WTC11 (cell line): ENCODE measurements around the gene EMILIN3. TPM values are rescaled to one million over a fixed set of nuclear protein-coding genes. Genes with fewer than 3 reads are reported as not detected.

Source experiments
- ATAC-seq: fragments of 200-7000 bp; cut with Tn5 transposase; 2 replicates; pipeline ENCODE4 v1.10.0; 2021; ENCODE audit warnings: mild to moderate bottlenecking, moderate library complexity
- CTCF ChIA-PET: fragments of 300-600 bp; sonication (Branson Sonifier 250); formaldehyde crosslinking; loops from one replicate; lab custom pipeline; 2021; ENCODE audit warnings: antibody characterized with exemption; lab: Charles Lee
- POLR2A ChIA-PET: fragments of 350-600 bp; sonication (Branson Sonifier 250); formaldehyde crosslinking; loops from one replicate; lab custom pipeline; 2021; ENCODE audit warnings: antibody characterized with exemption; lab: Charles Lee
- DNase-seq: peaks from one replicate; pipeline ENCODE4 v3.0.0; 2021; ENCODE audit warnings: low spot score
- H3K27ac Mint-ChIP-seq: 2 replicates; pipeline ENCODE4 v1.8.0; 2021; ENCODE audit warnings: mixed read lengths
- H3K27me3 Mint-ChIP-seq: 2 replicates; pipeline ENCODE4 v1.8.0; 2021; ENCODE audit warnings: low read depth, mild to moderate bottlenecking, moderate library complexity, mixed read lengths
- H3K36me3 Mint-ChIP-seq: 2 replicates; pipeline ENCODE4 v1.8.0; 2021; ENCODE audit warnings: mixed read lengths
- H3K4me1 Mint-ChIP-seq: 2 replicates; pipeline ENCODE4 v1.8.0; 2022; ENCODE audit warnings: mixed read lengths
- H3K4me3 Mint-ChIP-seq: 2 replicates; pipeline ENCODE4 v1.8.0; 2021; ENCODE audit warnings: mild to moderate bottlenecking, moderate library complexity, mixed read lengths
- H3K9me3 Mint-ChIP-seq: 2 replicates; pipeline ENCODE4 v1.8.0; 2021; ENCODE audit warnings: mixed read lengths
- ARID4B ChIP-seq: sonication (generic); formaldehyde crosslinking; IDR thresholded peaks from 2 replicates; pipeline ENCODE4 v1.8.0; 2023; ENCODE audit warnings: missing genetic modification reagents, mild to moderate bottlenecking, borderline replicate concordance
- CREM ChIP-seq: sonication (generic); formaldehyde crosslinking; IDR thresholded peaks from 2 replicates; pipeline ENCODE4 v1.8.1; 2022; ENCODE audit warnings: mild to moderate bottlenecking, missing genetic modification reagents, moderate library complexity
- ELF4 ChIP-seq: sonication (generic); formaldehyde crosslinking; IDR thresholded peaks from 2 replicates; pipeline ENCODE4 v1.8.1; 2022; ENCODE audit warnings: low read depth, mild to moderate bottlenecking, moderate library complexity, missing genetic modification reagents
- ETV6 ChIP-seq: sonication (generic); formaldehyde crosslinking; IDR thresholded peaks from 2 replicates; pipeline ENCODE4 v1.8.1; 2022; ENCODE audit warnings: mild to moderate bottlenecking, missing genetic modification reagents
- GABPB1 ChIP-seq: sonication (generic); formaldehyde crosslinking; IDR thresholded peaks from 2 replicates; pipeline ENCODE4 v1.8.1; 2023; ENCODE audit warnings: mild to moderate bottlenecking, missing genetic modification reagents
- MAX ChIP-seq: sonication (generic); formaldehyde crosslinking; IDR thresholded peaks from 2 replicates; pipeline ENCODE4 v1.8.0; 2022; ENCODE audit warnings: mild to moderate bottlenecking, missing genetic modification reagents
- NFE2L1 ChIP-seq: sonication (generic); formaldehyde crosslinking; IDR thresholded peaks from 2 replicates; pipeline ENCODE4 v1.8.1; 2023; ENCODE audit warnings: missing genetic modification reagents
- PRDM15 ChIP-seq: sonication (generic); formaldehyde crosslinking; IDR thresholded peaks from 2 replicates; pipeline ENCODE4 v1.8.0; 2022; ENCODE audit warnings: missing genetic modification reagents
- SMAD3 ChIP-seq: sonication (generic); formaldehyde crosslinking; IDR thresholded peaks from 2 replicates; pipeline ENCODE4 v1.8.0; 2022; ENCODE audit warnings: missing genetic modification reagents, mild to moderate bottlenecking, borderline replicate concordance
- SMAD4 ChIP-seq: sonication (generic); formaldehyde crosslinking; IDR thresholded peaks from 2 replicates; pipeline ENCODE4 v1.8.0; 2022; ENCODE audit warnings: mild to moderate bottlenecking, missing genetic modification reagents
- TCF7 ChIP-seq: sonication (generic); formaldehyde crosslinking; IDR thresholded peaks from 2 replicates; pipeline ENCODE4 v1.8.0; 2022; ENCODE audit warnings: mild to moderate bottlenecking, low read depth, missing genetic modification reagents, moderate library complexity
- ZNF232 ChIP-seq: sonication (generic); formaldehyde crosslinking; IDR thresholded peaks from 2 replicates; pipeline ENCODE4 v1.8.0; 2022; ENCODE audit warnings: mild to moderate bottlenecking, missing genetic modification reagents
- ZNF281 ChIP-seq: sonication (generic); formaldehyde crosslinking; IDR thresholded peaks from 2 replicates; pipeline ENCODE4 v1.8.0; 2023; ENCODE audit warnings: mild to moderate bottlenecking, missing genetic modification reagents
- ZNF423 ChIP-seq: fragments of 250-450 bp; sonication (Bioruptor Pico); IDR thresholded peaks from 2 replicates; pipeline ENCODE4 v2.1.2; 2022; ENCODE audit warnings: mild to moderate bottlenecking, moderate library complexity
- total RNA-seq: library from RNA; stranded (reverse); gene quantifications from 3 replicates; pipeline ENCODE4 v1.2.3, GENCODE V29; 2021
- TF ChIP-seq, protein P1 (sequence below): fragments of 200-600 bp; IDR thresholded peaks from 2 replicates; pipeline ENCODE4 v1.8.0; 2022; ENCODE audit warnings: antibody characterized with exemption
- TF ChIP-seq, protein P2 (sequence below): sonication (generic); formaldehyde crosslinking; IDR thresholded peaks from 2 replicates; pipeline ENCODE4 v1.8.0; 2022; ENCODE audit warnings: mild to moderate bottlenecking, missing genetic modification reagents
- TF ChIP-seq, protein P3 (sequence below): fragments of 250-450 bp; sonication (Bioruptor Pico); IDR thresholded peaks from 2 replicates; pipeline ENCODE4 v1.9.0; 2021; ENCODE audit warnings: moderate library complexity, mild to moderate bottlenecking, inconsistent platforms, borderline replicate concordance
- TF ChIP-seq, protein P4 (sequence below): sonication (generic); formaldehyde crosslinking; IDR thresholded peaks from 2 replicates; pipeline ENCODE4 v1.8.1; 2023; ENCODE audit warnings: mild to moderate bottlenecking, missing genetic modification reagents

Gene EMILIN3
- total RNA-seq, 1 experiment from 2014 or later = 5.5 TPM

GRCh38 chr20:41331731-41332130 lies 34.9 kb downstream of the EMILIN3 start:
- Mint-ChIP-seq H3K27ac (no peak overlapping the region), H3K9me3 (no peaks in the 10 kb centered on the region), H3K4me3 (no peak overlapping the region), H3K4me1 (no peaks in the 10 kb centered on the region)
- DNase-seq (no peak), ATAC-seq (no peak)
- POLR2A ChIA-PET = no interaction called here
- CTCF ChIA-PET = interaction anchor here (1.2 to 1.4 kb wide), 2 partner anchors 82 to 159 kb away, joined by 4 to 7 read pairs; no protein-coding TSS in a partner anchor
- TF ChIP-seq, protein P1, sequence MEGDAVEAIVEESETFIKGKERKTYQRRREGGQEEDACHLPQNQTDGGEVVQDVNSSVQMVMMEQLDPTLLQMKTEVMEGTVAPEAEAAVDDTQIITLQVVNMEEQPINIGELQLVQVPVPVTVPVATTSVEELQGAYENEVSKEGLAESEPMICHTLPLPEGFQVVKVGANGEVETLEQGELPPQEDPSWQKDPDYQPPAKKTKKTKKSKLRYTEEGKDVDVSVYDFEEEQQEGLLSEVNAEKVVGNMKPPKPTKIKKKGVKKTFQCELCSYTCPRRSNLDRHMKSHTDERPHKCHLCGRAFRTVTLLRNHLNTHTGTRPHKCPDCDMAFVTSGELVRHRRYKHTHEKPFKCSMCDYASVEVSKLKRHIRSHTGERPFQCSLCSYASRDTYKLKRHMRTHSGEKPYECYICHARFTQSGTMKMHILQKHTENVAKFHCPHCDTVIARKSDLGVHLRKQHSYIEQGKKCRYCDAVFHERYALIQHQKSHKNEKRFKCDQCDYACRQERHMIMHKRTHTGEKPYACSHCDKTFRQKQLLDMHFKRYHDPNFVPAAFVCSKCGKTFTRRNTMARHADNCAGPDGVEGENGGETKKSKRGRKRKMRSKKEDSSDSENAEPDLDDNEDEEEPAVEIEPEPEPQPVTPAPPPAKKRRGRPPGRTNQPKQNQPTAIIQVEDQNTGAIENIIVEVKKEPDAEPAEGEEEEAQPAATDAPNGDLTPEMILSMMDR = no peak
- TF ChIP-seq, protein P2, sequence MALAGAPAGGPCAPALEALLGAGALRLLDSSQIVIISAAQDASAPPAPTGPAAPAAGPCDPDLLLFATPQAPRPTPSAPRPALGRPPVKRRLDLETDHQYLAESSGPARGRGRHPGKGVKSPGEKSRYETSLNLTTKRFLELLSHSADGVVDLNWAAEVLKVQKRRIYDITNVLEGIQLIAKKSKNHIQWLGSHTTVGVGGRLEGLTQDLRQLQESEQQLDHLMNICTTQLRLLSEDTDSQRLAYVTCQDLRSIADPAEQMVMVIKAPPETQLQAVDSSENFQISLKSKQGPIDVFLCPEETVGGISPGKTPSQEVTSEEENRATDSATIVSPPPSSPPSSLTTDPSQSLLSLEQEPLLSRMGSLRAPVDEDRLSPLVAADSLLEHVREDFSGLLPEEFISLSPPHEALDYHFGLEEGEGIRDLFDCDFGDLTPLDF = no peak
- TF ChIP-seq, protein P3, sequence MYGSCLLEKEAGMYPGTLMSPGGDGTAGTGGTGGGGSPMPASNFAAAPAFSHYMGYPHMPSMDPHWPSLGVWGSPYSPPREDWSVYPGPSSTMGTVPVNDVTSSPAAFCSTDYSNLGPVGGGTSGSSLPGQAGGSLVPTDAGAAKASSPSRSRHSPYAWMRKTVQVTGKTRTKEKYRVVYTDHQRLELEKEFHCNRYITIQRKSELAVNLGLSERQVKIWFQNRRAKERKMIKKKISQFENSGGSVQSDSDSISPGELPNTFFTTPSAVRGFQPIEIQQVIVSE (CRISPR knock-in tag) = no peak
- no peak for TF ChIP-seq MAX (CRISPR knock-in tag)
- TF ChIP-seq, all 79 proteins: peak for 0
- Mint-ChIP-seq H3K36me3 (no peaks in the 10 kb centered on the region), H3K27me3 (no peaks in the 10 kb centered on the region; the same call in 1 of the 2 replicates)

- no peaks in the 10 kb centered on the region for H3K4me1 Mint-ChIP-seq
- DNase-seq (no peak), ATAC-seq (no peak)
- no peak overlapping the region for H3K27ac Mint-ChIP-seq
- H3K27me3 Mint-ChIP-seq = no peaks in the 10 kb centered on the region; the same call in 1 of the 2 replicates
- H3K9me3 Mint-ChIP-seq = no peaks in the 10 kb centered on the region
- H3K4me3 Mint-ChIP-seq = no peak overlapping the region
- H3K36me3 Mint-ChIP-seq = no peaks in the 10 kb centered on the region
- ChIA-PET CTCF (interaction anchor here (0.9 kb wide), 1 partner anchor 158 kb away, joined by 6 read pairs; no protein-coding TSS in a partner anchor), POLR2A (no interaction called here)
- TF ChIP-seq SMAD4 (no peak), ELF4 (CRISPR knock-in tag) (no peak), TCF7 (CRISPR knock-in tag) (no peak), CREM (CRISPR knock-in tag) (no peak), SMAD3 (CRISPR knock-in tag) (no peak), NFE2L1 (no peak), PRDM15 (CRISPR knock-in tag) (no peak), GABPB1 (CRISPR knock-in tag) (no peak), ZNF423 (CRISPR knock-in tag) (no peak), ZNF281 (CRISPR knock-in tag) (no peak), ARID4B (CRISPR knock-in tag) (no peak), ETV6 (CRISPR knock-in tag) (no peak), ZNF232 (CRISPR knock-in tag) (no peak)
- TF ChIP-seq, protein P4, sequence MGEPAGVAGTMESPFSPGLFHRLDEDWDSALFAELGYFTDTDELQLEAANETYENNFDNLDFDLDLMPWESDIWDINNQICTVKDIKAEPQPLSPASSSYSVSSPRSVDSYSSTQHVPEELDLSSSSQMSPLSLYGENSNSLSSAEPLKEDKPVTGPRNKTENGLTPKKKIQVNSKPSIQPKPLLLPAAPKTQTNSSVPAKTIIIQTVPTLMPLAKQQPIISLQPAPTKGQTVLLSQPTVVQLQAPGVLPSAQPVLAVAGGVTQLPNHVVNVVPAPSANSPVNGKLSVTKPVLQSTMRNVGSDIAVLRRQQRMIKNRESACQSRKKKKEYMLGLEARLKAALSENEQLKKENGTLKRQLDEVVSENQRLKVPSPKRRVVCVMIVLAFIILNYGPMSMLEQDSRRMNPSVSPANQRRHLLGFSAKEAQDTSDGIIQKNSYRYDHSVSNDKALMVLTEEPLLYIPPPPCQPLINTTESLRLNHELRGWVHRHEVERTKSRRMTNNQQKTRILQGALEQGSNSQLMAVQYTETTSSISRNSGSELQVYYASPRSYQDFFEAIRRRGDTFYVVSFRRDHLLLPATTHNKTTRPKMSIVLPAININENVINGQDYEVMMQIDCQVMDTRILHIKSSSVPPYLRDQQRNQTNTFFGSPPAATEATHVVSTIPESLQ (CRISPR knock-in tag) = no peak
Observed at GRCh38 chr20:41330941-41331340, 35.7 kb downstream of the EMILIN3 start.
